Fibroblast of lung (primary cell): ENCODE data around the gene CNNM2.

ENCODE experiments used
- CTCF ChIP-seq, 2 donors: IDR thresholded peaks in 1 of 2; conservative IDR thresholded peaks in 1 of 2; 1 replicate in 1 of 2; 2 replicates in 1 of 2; pipeline ENCODE4 v1.5.1; 2011 to 2012; ENCODE audit warnings: low read length in 2 of 2, control low read depth in 1 of 2, inconsistent platforms in 1 of 2, low read depth in 1 of 2, mild to moderate bottlenecking in 1 of 2
- EZH2 ChIP-seq: IDR thresholded peaks from 2 replicates; pipeline ENCODE4 v1.5.1; 2012; ENCODE audit warnings: low read length, control low read depth, mild to moderate bottlenecking; ENCODE audit errors: missing control alignments

GRCh38 chr10:102919246-102919959 is 1.3 kb downstream of the CNNM2 start:
- TF ChIP-seq CTCF (conservative IDR thresholded peaks at IDR 0.05 in 1 of 2, IDR thresholded peaks at IDR 0.05 in 1 of 2; ENCODE audit: low read depth in 1 of 2, low read length in 2 of 2) (no peak), EZH2 (peak; percentile 59)
